A549 (cell line): ENCODE data around the gene RFX3. TPM values are rescaled to one million over a fixed set of nuclear protein-coding genes. Genes with fewer than 3 reads are reported as not detected.

Experiments used
- ATAC-seq, 2 experiments: fragments of 200-7000 bp in 1 of 2; fragments of >200 bp in 1 of 2; cut with Nextera tagmentation in 1 of 2; cut with Tn5 transposase in 1 of 2; 3 replicates each; pipeline versions ENCODE4 v1.8.0 to v1.9.1; 2018 to 2020; ENCODE audit warnings: mild to moderate bottlenecking in 1 of 2, moderate library complexity in 1 of 2
- CTCF ChIA-PET: fragments of 300-600 bp; sonication (Branson Sonifier 250); formaldehyde crosslinking; extraction: SDS; loops from one replicate; lab custom pipeline; 2021; ENCODE audit warnings: antibody characterized with exemption, inconsistent platforms; lab: Yijun Ruan, JAX
- POLR2A ChIA-PET: fragments of 350-600 bp; formaldehyde crosslinking; extraction: SDS; loops from one replicate; lab custom pipeline; 2021; ENCODE audit warnings: antibody characterized with exemption, inconsistent platforms; lab: Yijun Ruan, JAX
- DNase-seq, 2 experiments: peaks; one replicate each; pipeline versions ENCODE4 v3.0.0 to v3.0.0-alpha.2; 2011 to 2016; ENCODE audit warnings: low read depth in 1 of 2, low spot score in 1 of 2
- FAIRE-seq: peaks from 2 replicates; lab custom pipeline; 2011; peaks lifted over from hg19 to GRCh38; lab: Jason Lieb, UNC
- H3K27ac ChIP-seq, 2 experiments: fragments of >200 bp; sonication (Bioruptor Twin); formaldehyde crosslinking; 3 replicates each; pipeline ENCODE4 v1.5.1; 2016 to 2017
- H3K4me1 ChIP-seq: fragments of >200 bp; sonication (Bioruptor Twin); formaldehyde crosslinking; 3 replicates; pipeline ENCODE4 v1.6.1; 2016
- H3K4me2 ChIP-seq: fragments of >200 bp; sonication (Bioruptor Twin); formaldehyde crosslinking; 3 replicates; pipeline ENCODE4 v1.6.1; 2016
- H3K4me3 ChIP-seq: fragments of >200 bp; sonication (Bioruptor Twin); formaldehyde crosslinking; 3 replicates; pipeline ENCODE4 v1.5.1; 2016
- H3K9me3 ChIP-seq: fragments of >200 bp; sonication (Bioruptor Twin); formaldehyde crosslinking; 3 replicates; pipeline ENCODE4 v1.6.1; 2016
- HEYL ChIP-seq: fragments of 250-450 bp; sonication (Bioruptor Pico); IDR thresholded peaks from 2 replicates; pipeline ENCODE4 v1.8.0; 2021; ENCODE audit warnings: mild to moderate bottlenecking, moderate library complexity
- HMGXB4 ChIP-seq: fragments of 250-450 bp; sonication (Bioruptor Pico); IDR thresholded peaks from 2 replicates; pipeline ENCODE4 v1.5.0; 2021; ENCODE audit warnings: mild to moderate bottlenecking, moderate library complexity, borderline replicate concordance
- HOXB5 ChIP-seq: fragments of 250-450 bp; sonication (Bioruptor Pico); IDR thresholded peaks from 2 replicates; pipeline ENCODE4 v1.5.0; 2020; ENCODE audit warnings: mild to moderate bottlenecking, moderate library complexity
- JUN ChIP-seq, 2 experiments: fragments of >200 bp; sonication (Bioruptor Twin); formaldehyde crosslinking; IDR thresholded peaks; 2 replicates in 1 of 2; 3 replicates in 1 of 2; pipeline ENCODE4 v1.6.1; 2016 to 2017
- MAX ChIP-seq: IDR thresholded peaks from 2 replicates; pipeline ENCODE4 v1.6.1; 2012
- NFE2L2 ChIP-seq: fragments of 150-350 bp; conservative IDR thresholded peaks from 2 replicates; pipeline ENCODE4 v1.6.1; 2014; ENCODE audit warnings: low read length
- RAD21 ChIP-seq, 2 experiments: fragments of >200 bp in 1 of 2; sonication (Bioruptor Twin) in 1 of 2; formaldehyde crosslinking in 1 of 2; IDR thresholded peaks in 1 of 2; conservative IDR thresholded peaks in 1 of 2; 2 replicates in 1 of 2; 3 replicates in 1 of 2; pipeline ENCODE4 v1.6.1; 2012 to 2018; ENCODE audit warnings: inconsistent platforms in 1 of 2
- RCOR1 ChIP-seq: fragments of 150-350 bp; IDR thresholded peaks from 2 replicates; pipeline ENCODE4 v1.6.1; 2014; ENCODE audit warnings: antibody characterized with exemption, low read length, low read depth
- REST ChIP-seq: fragments of 200-600 bp; sonication (generic); IDR thresholded peaks from 2 replicates; pipeline ENCODE4 v1.6.1; 2016; ENCODE audit warnings: antibody characterized with exemption, mild to moderate bottlenecking, moderate library complexity
- SREBF2 ChIP-seq: fragments of 450-650 bp; IDR thresholded peaks from 2 replicates; pipeline ENCODE4 v1.6.1; 2014; ENCODE audit warnings: mild to moderate bottlenecking, moderate library complexity
- TFCP2L1 ChIP-seq: fragments of 250-450 bp; sonication (Bioruptor Pico); IDR thresholded peaks from 2 replicates; pipeline ENCODE4 v1.5.0; 2021; ENCODE audit warnings: mild to moderate bottlenecking
- USF2 ChIP-seq: fragments of 450-650 bp; IDR thresholded peaks from 2 replicates; pipeline ENCODE4 v1.6.1; 2014; ENCODE audit warnings: antibody characterized with exemption
- WGBS: methylation state at CpG from one replicate; pipeline ENCODE4 v1.1.6; 2017; ENCODE audit errors: missing lambda C conversion rate; 5-methylcytosine and 5-hydroxymethylcytosine counted together
- polyA plus RNA-seq, 4 experiments: library from polyadenylated mRNA; depleted of rRNA in 3 of 4; stranded (reverse); fragments of >200 nt; fragmentation: RNase III in 1 of 4; extraction: RNeasy Plus Mini Kit Qiagen cat#74134 plus additional on column Dnase treatment in 1 of 4; gene quantifications; 2 replicates in 3 of 4; 3 replicates in 1 of 4; pipeline ENCODE4 v1.2.3, GENCODE V29; 2011 to 2017
- TF ChIP-seq, protein P1 (sequence below): fragments of >200 bp; sonication (Bioruptor Twin); formaldehyde crosslinking; IDR thresholded peaks from 3 replicates; pipeline ENCODE4 v1.5.1; 2016
- TF ChIP-seq, protein P2 (sequence below): IDR thresholded peaks from 2 replicates; pipeline ENCODE4 v1.6.1; 2012

Gene RFX3
- polyA plus RNA-seq, 2 of the 4 experiments (the other 2 are of a cell fraction) = 1.3 to 7.9 TPM

DNA sequence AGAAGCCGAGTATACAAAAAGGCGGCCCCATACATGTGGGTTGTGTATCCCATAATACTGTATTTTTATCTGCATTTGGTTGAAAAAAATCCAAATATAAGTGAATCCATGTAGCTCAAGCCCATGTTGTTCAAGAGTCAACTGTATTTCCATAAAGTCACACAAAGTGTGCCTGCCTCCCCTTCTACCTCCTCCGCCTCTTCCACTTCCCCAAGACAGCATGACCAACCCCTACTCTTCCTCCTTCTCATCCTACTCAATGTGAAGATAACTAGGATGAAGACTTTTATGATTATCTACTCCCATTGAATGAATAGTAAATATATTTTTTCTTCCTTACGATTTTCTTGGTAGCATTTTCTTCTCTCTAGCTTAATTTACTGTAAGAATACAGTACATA, 92.7 kb downstream of the RFX3 start:
- Histone ChIP-seq H3K4me2 (no peak overlapping the region), H3K4me1 (no peaks in the 10 kb centered on the region; the same call in 2 of the 3 replicates), H3K9me3 (no peaks in the 10 kb centered on the region), H3K27ac (no peak overlapping the region), H3K4me3 (no peak overlapping the region)
- ChIA-PET POLR2A (no interaction called here), CTCF (interaction anchor here (1.2 to 1.3 kb wide), 3 partner anchors 8 to 34 kb away, joined by 3 to 4 read pairs (median 3); no protein-coding TSS in a partner anchor)
- DNase-seq (no peak), FAIRE-seq (no peak), ATAC-seq (no peak)
- TF ChIP-seq REST (no peak), RAD21 (conservative IDR thresholded peaks at IDR 0.05 in 1 of 2, IDR thresholded peaks at IDR 0.05 in 1 of 2) (no peak), HEYL (no peak), MAX (no peak), HOXB5 (CRISPR knock-in tag) (no peak), NFE2L2 (no peak), RCOR1 (no peak), SREBF2 (no peak), JUN (IDR thresholded peaks at IDR 0.05) (no peak), HMGXB4 (CRISPR knock-in tag) (no peak), TFCP2L1 (CRISPR knock-in tag) (no peak)
- TF ChIP-seq, protein P1, sequence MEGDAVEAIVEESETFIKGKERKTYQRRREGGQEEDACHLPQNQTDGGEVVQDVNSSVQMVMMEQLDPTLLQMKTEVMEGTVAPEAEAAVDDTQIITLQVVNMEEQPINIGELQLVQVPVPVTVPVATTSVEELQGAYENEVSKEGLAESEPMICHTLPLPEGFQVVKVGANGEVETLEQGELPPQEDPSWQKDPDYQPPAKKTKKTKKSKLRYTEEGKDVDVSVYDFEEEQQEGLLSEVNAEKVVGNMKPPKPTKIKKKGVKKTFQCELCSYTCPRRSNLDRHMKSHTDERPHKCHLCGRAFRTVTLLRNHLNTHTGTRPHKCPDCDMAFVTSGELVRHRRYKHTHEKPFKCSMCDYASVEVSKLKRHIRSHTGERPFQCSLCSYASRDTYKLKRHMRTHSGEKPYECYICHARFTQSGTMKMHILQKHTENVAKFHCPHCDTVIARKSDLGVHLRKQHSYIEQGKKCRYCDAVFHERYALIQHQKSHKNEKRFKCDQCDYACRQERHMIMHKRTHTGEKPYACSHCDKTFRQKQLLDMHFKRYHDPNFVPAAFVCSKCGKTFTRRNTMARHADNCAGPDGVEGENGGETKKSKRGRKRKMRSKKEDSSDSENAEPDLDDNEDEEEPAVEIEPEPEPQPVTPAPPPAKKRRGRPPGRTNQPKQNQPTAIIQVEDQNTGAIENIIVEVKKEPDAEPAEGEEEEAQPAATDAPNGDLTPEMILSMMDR = no peak
- TF ChIP-seq, protein P2, sequence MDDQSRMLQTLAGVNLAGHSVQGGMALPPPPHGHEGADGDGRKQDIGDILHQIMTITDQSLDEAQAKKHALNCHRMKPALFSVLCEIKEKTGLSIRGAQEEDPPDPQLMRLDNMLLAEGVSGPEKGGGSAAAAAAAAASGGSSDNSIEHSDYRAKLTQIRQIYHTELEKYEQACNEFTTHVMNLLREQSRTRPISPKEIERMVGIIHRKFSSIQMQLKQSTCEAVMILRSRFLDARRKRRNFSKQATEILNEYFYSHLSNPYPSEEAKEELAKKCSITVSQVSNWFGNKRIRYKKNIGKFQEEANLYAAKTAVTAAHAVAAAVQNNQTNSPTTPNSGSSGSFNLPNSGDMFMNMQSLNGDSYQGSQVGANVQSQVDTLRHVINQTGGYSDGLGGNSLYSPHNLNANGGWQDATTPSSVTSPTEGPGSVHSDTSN = no peak
- 85% methylated on average over 4 of the region's 4 CpGs for WGBS

- WGBS = 80% methylated on average over 3 of the region's 3 CpGs
- no peaks in the 10 kb centered on the region for H3K9me3 ChIP-seq
- no peak overlapping the region for H3K4me2 ChIP-seq
- no peak for ATAC-seq
- H3K27ac ChIP-seq = no peak overlapping the region
- no peak for TF ChIP-seq USF2
- no peak overlapping the region for H3K4me3 ChIP-seq
- CTCF ChIA-PET = interaction anchor here (1.2 kb wide), 1 partner anchor 9 kb away, joined by 4 read pairs; no protein-coding TSS in a partner anchor
- POLR2A ChIA-PET = no interaction called here
- no peaks in the 10 kb centered on the region; the same call in 2 of the 3 replicates for H3K4me1 ChIP-seq
- DNase-seq = no peak
- FAIRE-seq = no peak
Measured at GRCh38 chr9:3431890-3432289, 93.9 kb downstream of the RFX3 start.
